Fibroblast of villous mesenchyme (primary cell): ENCODE data around the gene PDE4D. TPM values are rescaled to one million over a fixed set of nuclear protein-coding genes. Genes with fewer than 3 reads are reported as not detected.

Experiments
- DNase-seq: peaks from one replicate; pipeline ENCODE4 v3.0.0-alpha.2; 2010; ENCODE audit warnings: low read depth
- H3K4me3 ChIP-seq: 2 replicates; pipeline ENCODE4 v1.5.1; 2011; ENCODE audit warnings: low read depth, mild to moderate bottlenecking, low read length
- small RNA-seq: library from RNA; depleted of rRNA; stranded (forward); fragments of <200 nt; gene quantifications from one replicate; pipeline ENCODE3, GENCODE V24; 2012
- total RNA-seq: library from RNA; depleted of rRNA; stranded (reverse); fragments of >200 nt; gene quantifications from 2 replicates; pipeline ENCODE4 v1.2.3, GENCODE V29; 2012
- TF ChIP-seq, protein P1 (sequence below): IDR thresholded peaks from 2 replicates; pipeline ENCODE4 v1.5.1; 2012; ENCODE audit warnings: low read depth, mild to moderate bottlenecking, low read length; ENCODE audit not compliant: insufficient read depth

Gene PDE4D
- total RNA-seq, 1 donor = 6.0 TPM

DNA sequence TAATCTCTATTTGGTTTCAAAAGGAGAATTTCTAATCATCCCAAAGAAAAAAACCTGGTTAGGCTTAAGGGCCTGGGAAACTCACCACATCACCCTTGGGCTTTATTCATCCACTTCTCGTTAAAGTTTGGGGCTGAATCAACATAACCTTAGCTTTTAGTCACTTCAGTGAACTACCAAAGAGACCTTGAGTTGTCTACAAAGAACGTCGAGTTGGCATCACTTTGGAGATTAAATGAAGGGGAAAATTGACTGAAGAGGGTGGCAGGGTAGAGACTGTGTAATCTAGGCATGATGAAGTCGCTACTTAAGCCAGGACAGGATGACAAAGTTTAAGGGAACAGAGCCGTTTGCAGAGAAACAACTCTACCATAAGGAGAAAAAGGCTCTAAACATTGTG, 969.2 kb downstream of the PDE4D start:
- H3K4me3 ChIP-seq = no peak overlapping the region
- TF ChIP-seq, protein P1, sequence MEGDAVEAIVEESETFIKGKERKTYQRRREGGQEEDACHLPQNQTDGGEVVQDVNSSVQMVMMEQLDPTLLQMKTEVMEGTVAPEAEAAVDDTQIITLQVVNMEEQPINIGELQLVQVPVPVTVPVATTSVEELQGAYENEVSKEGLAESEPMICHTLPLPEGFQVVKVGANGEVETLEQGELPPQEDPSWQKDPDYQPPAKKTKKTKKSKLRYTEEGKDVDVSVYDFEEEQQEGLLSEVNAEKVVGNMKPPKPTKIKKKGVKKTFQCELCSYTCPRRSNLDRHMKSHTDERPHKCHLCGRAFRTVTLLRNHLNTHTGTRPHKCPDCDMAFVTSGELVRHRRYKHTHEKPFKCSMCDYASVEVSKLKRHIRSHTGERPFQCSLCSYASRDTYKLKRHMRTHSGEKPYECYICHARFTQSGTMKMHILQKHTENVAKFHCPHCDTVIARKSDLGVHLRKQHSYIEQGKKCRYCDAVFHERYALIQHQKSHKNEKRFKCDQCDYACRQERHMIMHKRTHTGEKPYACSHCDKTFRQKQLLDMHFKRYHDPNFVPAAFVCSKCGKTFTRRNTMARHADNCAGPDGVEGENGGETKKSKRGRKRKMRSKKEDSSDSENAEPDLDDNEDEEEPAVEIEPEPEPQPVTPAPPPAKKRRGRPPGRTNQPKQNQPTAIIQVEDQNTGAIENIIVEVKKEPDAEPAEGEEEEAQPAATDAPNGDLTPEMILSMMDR = no peak

DNA sequence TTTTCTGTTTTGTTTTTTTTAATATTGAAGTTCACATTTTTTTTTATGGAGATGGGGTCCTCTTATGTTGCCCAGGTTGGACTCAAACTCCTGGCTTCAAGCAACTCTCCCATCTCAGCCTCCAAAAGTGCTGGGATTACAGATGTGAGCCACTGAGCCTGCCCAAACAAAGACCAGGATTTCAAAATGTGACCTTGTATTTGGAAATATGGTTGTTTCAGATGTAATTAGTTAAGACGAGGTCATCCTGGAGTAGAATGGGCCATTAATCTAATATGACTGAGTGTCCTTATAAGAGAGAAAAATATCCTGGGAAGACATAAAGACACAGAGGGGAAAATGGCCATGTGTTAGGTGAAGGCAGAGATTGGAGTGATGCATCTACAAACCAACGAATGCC, 970.2 kb downstream of the PDE4D start:
- TF ChIP-seq, protein P1 = no peak
- DNase-seq = no peak
- no peak overlapping the region for H3K4me3 ChIP-seq

More for the DNA sequence above, 969.2 kb downstream of the PDE4D start:
- no peak for DNase-seq

DNA sequence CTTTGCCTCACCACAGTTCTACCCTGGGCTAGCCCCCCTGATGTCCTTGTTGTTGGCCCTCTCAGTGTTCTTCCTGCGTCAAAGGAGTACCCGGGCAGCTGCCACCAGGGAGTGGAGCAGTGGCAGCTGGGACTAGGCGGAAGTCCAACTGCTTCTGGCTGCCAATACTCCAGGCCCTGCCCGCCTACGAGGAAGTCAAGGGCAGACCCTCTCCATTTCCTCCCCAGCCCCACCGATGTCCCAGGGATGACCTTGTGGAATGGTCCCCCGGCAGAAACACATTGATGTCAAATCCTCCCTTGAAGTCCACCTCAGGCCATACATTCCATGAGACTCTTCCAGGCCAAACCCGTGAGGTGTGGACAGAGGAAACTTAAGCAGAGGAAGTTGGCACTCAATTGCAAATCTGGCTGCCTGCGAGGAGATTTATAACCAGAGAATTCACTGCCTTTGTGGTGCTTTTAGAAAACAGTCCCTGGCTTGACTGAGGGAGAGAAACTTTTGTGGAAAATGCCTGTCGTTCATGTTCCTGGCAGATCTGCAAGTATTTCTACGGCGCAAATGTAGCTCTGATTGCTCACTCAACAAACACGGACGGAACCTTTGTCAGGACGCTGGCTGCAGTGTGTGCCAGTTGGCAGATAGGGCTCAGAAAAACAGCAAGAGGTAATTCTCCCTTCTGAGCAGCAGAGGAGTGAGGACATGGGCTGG, 970.9 kb downstream of the PDE4D start:
- DNase-seq = no peak
- H3K4me3 ChIP-seq = no peak overlapping the region

DNA sequence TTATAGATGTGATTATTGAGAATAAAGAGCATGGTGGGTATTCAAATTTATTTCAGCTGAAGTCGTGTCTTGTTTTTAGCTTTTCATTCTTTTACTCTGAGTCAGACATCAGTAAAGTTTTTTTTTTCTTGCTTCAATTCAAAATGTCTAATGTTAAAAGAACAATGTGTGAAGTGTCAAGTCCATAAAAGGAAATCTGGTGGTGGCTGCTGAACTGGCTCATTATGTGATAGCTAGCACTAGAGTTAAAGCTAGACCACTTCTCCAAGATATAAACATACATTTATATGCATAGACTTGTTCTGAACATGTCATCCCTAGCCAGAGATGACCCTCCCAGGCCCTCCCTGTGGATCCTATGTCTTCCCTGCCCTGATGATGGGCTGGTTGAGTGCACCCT, 972.4 kb downstream of the PDE4D start:
- H3K4me3 ChIP-seq = no peak overlapping the region
- TF ChIP-seq, protein P1 = no peak
- DNase-seq = no peak

More for the DNA sequence above, 970.9 kb downstream of the PDE4D start:
- TF ChIP-seq, protein P1 = no peak

DNA sequence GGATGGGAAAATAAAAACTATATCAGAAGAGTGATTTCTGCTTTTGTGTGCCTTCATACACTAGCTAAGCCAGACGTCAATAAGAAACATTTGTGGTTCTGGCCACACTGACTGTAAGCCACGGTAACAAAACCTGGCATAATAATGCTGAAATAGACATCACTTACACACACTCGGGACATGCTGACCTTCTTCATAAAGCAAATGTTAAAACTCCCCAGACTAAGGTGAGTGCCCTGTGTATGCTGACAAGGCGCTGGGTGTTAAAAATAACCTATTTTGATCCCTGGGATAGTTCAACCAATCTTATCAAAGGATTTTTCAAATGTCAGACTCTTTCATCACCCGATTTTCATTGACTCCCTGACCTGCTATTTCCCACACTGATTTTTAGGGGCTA, 973.7 kb downstream of the PDE4D start:
- H3K4me3 ChIP-seq = no peak overlapping the region
- DNase-seq = no peak
- TF ChIP-seq, protein P1 = no peak

Small RNA genes lying within 50 kb of the gene (small RNA-seq; reads per million reads assigned to genes)
- gene MIR582 = 8.1 reads per million, percentile 88 among the genes with 10 or more reads in this experiment
